MCF 10A (cell line): ENCODE measurements around the gene FAM151A. TPM values are rescaled to one million over a fixed set of nuclear protein-coding genes. Genes with fewer than 3 reads are reported as not detected.

Experiments
- BruUV-seq: library from RNA; stranded (reverse); fragments of 400-500 nt; replicated peaks from 2 replicates; lab custom pipeline; 2021; lab: Mats Ljungman, UMichigan
- CTCF ChIA-PET: fragments of 300-600 bp; sonication (Branson Sonifier 250); formaldehyde crosslinking; extraction: SDS; loops from one replicate; lab custom pipeline; 2021; ENCODE audit warnings: antibody characterized with exemption, inconsistent platforms; lab: Yijun Ruan, JAX
- POLR2A ChIA-PET: fragments of 300-600, 350-650 bp; sonication (Branson Sonifier 250); formaldehyde crosslinking; extraction: SDS; loops from one replicate; lab custom pipeline; 2020; ENCODE audit warnings: antibody characterized with exemption, inconsistent platforms; lab: Yijun Ruan, JAX
- DNase-seq: peaks from one replicate; pipeline ENCODE4 v3.0.0-alpha.2; 2018; ENCODE audit not compliant: unreplicated experiment
- H3K27ac Mint-ChIP-seq: one replicate; pipeline ENCODE4 v1.8.0; 2022; ENCODE audit warnings: mild to moderate bottlenecking, low read depth, mixed read lengths; ENCODE audit not compliant: unreplicated experiment
- H3K27me3 Mint-ChIP-seq: one replicate; pipeline ENCODE4 v1.8.0; 2022; ENCODE audit warnings: mixed read lengths; ENCODE audit not compliant: insufficient read depth, unreplicated experiment
- H3K36me3 Mint-ChIP-seq: one replicate; pipeline ENCODE4 v1.8.0; 2022; ENCODE audit warnings: mild to moderate bottlenecking, moderate library complexity, mixed read lengths; ENCODE audit not compliant: insufficient read depth, unreplicated experiment
- H3K4me1 Mint-ChIP-seq: one replicate; pipeline ENCODE4 v1.8.0; 2022; ENCODE audit warnings: mixed read lengths; ENCODE audit not compliant: insufficient read depth, unreplicated experiment
- H3K4me3 Mint-ChIP-seq: one replicate; pipeline ENCODE4 v1.8.0; 2022; ENCODE audit warnings: mild to moderate bottlenecking, moderate library complexity, mixed read lengths; ENCODE audit not compliant: unreplicated experiment
- H3K9me3 Mint-ChIP-seq: one replicate; pipeline ENCODE4 v1.8.0; 2022; ENCODE audit warnings: mixed read lengths; ENCODE audit not compliant: unreplicated experiment
- intact Hi-C: fragments of 100-400 bp; cut with micrococcal nuclease; formaldehyde crosslinking; loops from 2 replicates; pipeline ENCODE4 v1.14.1; 2022
- total RNA-seq: library from RNA; stranded (reverse); gene quantifications from 2 replicates; pipeline ENCODE4 v1.2.3, GENCODE V29; 2022
- TF ChIP-seq, protein P1 (sequence below): fragments of 200-600 bp; IDR thresholded peaks from one replicate; pipeline ENCODE4 v1.8.0; 2022; ENCODE audit warnings: antibody characterized with exemption, mild to moderate bottlenecking; ENCODE audit not compliant: unreplicated experiment

Gene FAM151A
- total RNA-seq, 1 experiment from 2014 or later: not detected

DNA sequence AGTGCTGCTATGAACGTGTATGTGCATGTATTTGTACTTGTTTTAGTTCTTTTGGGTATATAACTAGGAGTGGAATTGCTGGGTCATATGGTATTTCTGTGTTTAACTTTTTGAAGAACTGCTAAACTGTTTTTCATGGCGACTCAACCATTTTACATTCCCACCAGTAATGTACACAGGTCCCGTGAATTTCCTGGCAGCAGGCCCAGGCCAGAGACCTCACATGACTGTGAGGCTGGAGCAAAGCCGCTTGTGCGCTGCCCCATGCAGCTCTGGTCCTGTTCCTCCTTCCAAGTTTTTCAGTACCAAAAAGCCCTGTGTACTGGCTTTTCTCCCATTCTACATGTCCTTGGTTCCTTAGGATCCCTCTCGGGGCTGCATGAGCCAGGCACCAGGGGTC, 45.7 kb downstream of the FAM151A start:
- Mint-ChIP-seq H3K27ac (no peak overlapping the region), H3K27me3 (no peaks in the 10 kb centered on the region), H3K9me3 (no peaks in the 10 kb centered on the region), H3K4me3 (no peak overlapping the region), H3K36me3 (no peaks in the 10 kb centered on the region), H3K4me1 (peaks cover 27% of the 10 kb centered on the region)
- POLR2A ChIA-PET: interaction anchor here (1.6 kb wide), 1 partner anchor 12 kb away, joined by 5 read pairs; no protein-coding TSS in a partner anchor
- DNase-seq: peak; percentile 33
- intact Hi-C loops: no loop called here
- CTCF ChIA-PET: interaction anchor here (0.6 kb wide), 1 partner anchor 64 kb away, joined by 3 read pairs; the partner anchor contains the start of gene MROH7
- no TSS peak for BruUV-seq
- TF ChIP-seq, protein P1, sequence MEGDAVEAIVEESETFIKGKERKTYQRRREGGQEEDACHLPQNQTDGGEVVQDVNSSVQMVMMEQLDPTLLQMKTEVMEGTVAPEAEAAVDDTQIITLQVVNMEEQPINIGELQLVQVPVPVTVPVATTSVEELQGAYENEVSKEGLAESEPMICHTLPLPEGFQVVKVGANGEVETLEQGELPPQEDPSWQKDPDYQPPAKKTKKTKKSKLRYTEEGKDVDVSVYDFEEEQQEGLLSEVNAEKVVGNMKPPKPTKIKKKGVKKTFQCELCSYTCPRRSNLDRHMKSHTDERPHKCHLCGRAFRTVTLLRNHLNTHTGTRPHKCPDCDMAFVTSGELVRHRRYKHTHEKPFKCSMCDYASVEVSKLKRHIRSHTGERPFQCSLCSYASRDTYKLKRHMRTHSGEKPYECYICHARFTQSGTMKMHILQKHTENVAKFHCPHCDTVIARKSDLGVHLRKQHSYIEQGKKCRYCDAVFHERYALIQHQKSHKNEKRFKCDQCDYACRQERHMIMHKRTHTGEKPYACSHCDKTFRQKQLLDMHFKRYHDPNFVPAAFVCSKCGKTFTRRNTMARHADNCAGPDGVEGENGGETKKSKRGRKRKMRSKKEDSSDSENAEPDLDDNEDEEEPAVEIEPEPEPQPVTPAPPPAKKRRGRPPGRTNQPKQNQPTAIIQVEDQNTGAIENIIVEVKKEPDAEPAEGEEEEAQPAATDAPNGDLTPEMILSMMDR: no peak

DNA sequence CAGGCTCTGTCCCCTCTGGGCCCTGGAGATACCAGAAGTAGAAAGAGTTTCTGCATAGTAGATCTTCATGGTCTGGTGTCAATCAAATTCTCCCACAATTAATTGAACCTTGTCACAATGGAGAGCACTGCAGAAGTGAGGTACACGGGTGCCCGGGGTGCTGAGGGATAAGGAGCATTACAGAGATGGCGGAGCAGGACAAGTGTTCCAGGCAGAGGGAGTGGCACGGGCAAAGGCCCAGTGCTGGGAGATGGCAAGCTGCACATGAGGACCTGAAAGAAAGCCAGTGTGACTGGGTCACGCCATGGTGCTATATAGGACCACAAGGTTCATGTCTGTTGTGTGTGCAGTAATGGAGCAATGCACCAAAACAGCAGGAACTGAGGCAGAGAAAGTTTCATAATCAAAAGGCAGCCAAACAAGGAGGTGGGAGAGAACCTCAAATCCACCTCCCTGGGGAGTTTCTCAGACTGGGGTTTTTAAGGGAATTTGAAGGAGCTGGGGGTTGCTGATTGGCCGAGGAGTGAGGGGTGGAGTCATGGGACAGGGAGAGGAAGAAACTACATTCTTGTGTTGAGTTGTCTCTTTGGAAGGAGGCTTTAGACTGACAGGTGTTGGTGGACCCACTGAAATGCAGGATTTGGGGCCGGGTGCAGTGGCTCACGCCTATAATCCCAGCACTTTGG, 47.6 kb downstream of the FAM151A start:
- peaks cover 22% of the 10 kb centered on the region for H3K4me1 Mint-ChIP-seq
- no TSS peak for BruUV-seq

DNA sequence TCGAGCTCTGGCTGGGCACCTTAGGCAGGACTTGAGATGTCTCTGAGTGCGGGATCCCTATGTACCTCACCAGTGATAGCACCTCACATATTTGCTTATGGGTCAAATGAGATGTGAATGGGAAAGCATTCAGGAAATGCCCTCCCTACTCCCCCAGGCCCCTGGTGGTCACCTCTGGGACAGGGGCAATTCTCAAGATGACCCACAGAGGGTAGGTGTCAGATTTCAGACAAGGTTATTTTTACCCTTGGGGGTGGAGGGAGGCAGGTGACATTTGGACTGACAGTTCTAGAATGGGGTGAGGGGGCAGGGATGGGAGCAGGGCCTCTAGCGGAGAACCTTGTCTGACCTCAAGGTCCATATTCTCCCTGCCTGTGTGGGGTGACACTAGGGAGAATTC, 48.2 kb downstream of the FAM151A start:
- TF ChIP-seq, protein P1: no peak
- CTCF ChIA-PET: interaction anchor here (0.8 kb wide), 1 partner anchor 86 kb away, joined by 3 read pairs; no protein-coding TSS in a partner anchor
- POLR2A ChIA-PET: interaction anchor here (1.0 kb wide), 1 partner anchor 9 kb away, joined by 3 read pairs; no protein-coding TSS in a partner anchor
- H3K9me3 Mint-ChIP-seq: no peaks in the 10 kb centered on the region
- peaks cover 18% of the 10 kb centered on the region for H3K4me1 Mint-ChIP-seq
- H3K27me3 Mint-ChIP-seq: no peaks in the 10 kb centered on the region
- no peak overlapping the region for H3K4me3 Mint-ChIP-seq
- no peaks in the 10 kb centered on the region for H3K36me3 Mint-ChIP-seq
- no peak overlapping the region for H3K27ac Mint-ChIP-seq
- intact Hi-C loops: no loop called here
- BruUV-seq: no TSS peak
- DNase-seq: no peak

More for the DNA sequence above, 47.6 kb downstream of the FAM151A start:
- ChIA-PET CTCF (interaction anchor here (0.6 to 0.8 kb wide), 2 partner anchors 87 to 453 kb away, joined by 3 to 4 read pairs; no protein-coding TSS in a partner anchor), POLR2A (no interaction called here)
- intact Hi-C loops: no loop called here
- Mint-ChIP-seq H3K27ac (no peak overlapping the region), H3K4me3 (no peak overlapping the region), H3K27me3 (no peaks in the 10 kb centered on the region), H3K36me3 (no peaks in the 10 kb centered on the region), H3K9me3 (no peaks in the 10 kb centered on the region)
- DNase-seq: no peak
- TF ChIP-seq, protein P1: no peak

DNA sequence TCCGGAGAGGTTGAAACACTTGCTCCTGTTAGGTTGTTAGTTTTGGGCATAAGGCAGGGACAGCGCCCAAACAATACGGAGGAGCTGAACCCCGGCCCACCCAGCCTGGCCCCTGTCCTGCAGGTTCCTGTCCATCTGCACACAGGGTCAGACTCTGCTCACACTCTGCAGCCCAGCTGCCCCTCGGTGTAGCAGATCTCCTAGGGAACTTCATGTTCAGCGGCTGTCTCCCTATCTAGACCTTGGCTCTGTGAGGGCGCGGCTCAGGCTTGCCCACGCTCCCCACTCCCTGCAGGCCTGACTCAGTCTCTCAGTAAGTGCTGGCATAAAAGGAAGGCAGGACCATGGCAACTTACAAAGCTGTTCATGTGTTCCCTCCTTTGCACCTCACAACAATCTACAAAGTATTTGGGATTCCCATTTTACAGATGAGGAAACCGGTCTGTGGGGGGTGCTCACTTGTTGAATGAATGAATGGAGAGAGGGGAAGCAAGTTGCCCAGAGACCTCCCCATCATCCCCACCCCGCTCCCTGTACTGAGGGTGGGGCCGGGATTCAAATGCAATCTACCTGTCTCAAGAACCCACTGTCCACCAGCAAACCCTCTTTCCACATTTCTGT, 49.1 kb downstream of the FAM151A start:
- H3K4me3 Mint-ChIP-seq: no peak overlapping the region
- no TSS peak for BruUV-seq
- peaks cover 26% of the 10 kb centered on the region for H3K4me1 Mint-ChIP-seq
- H3K36me3 Mint-ChIP-seq: no peaks in the 10 kb centered on the region
- no peaks in the 10 kb centered on the region for H3K27me3 Mint-ChIP-seq
- intact Hi-C loops: no loop called here
- no peak overlapping the region for H3K27ac Mint-ChIP-seq
- no peaks in the 10 kb centered on the region for H3K9me3 Mint-ChIP-seq
- CTCF ChIA-PET: no interaction called here
- TF ChIP-seq, protein P1: no peak
- POLR2A ChIA-PET: interaction anchor here (1.0 to 1.2 kb wide), 2 partner anchors 9 to 32 kb away, joined by 3 to 6 read pairs; no protein-coding TSS in a partner anchor
- DNase-seq: no peak
